ENCODE measurements around the gene MRPL48.

GRCh38 chr11:73856031-73856567 lies 68.4 kb downstream of the MRPL48 start:
- no peak for TF ChIP-seq CTCF (IDR thresholded peaks at IDR 0.05)
- TF ChIP-seq EP300 (IDR thresholded peaks at IDR 0.05): peak in 1 of 2 donors; percentile 8
